Stimulated activated CD4-positive, alpha-beta T cell treated with anti-CD3 and anti-CD28 coated beads, Interleukin-15, amount 100 ng/mL, for 24 hours (primary cell): ENCODE results near the gene NR6A1.

ENCODE experiments used
- DNase-seq: peaks from one replicate; pipeline ENCODE4 v3.0.0-alpha.2; 2020

The NR6A1 gene

DNA sequence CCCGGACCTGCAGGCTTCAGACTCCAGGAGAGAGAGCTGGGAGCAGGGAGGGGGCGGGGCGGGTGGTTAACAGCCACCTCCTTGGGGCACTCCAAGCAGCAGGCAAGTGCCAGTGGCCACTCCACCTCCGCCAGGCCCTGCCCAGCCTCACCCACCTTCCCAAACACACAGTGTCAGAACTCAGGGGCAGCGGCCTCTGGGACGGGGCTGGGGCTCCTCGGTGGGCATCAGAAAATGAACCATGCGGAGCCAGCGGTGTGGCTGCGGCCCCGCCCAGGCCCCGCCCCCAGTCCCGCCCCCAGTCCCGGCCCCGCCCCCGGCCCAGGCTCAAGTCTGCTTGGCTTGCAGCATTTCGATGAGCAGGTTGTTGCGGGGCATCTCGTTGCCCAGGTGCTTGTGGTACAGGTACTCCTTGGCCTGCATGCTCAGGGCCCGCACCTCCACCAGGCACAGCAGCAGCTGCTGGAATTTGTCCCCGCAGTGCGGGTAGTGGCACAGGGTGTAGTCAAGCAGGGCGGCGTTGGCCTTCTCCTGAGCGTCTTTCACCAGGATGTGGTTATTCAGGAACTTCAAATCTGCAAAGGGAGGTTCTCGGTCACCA, 288.6 kb downstream of the NR6A1 start:
- DNase-seq, result no peak

- DNase-seq, result no peak
Observed at GRCh38 chr9:124481115-124481514, 290.0 kb downstream of the NR6A1 start.

DNA sequence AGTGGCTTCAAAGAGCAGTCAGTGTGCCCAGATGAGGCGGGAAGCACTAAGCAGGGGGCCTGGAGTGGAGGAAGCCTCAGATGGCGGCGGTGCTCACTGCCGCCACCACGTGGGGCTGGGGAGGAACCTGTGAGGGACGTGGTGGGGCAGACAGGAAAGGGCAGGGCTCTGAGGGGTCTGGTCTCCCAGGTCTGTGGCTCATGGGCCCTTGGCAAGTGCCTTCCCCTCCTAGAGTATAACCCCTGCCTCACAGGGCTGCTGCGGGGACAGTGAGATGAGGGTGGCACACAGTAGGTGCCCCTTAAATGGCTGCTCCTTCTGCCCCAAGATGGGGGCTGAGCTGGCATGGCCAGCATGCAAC, 290.5 kb downstream of the NR6A1 start:
- no peak for DNase-seq

GRCh38 chr9:124479947-124480620, 291.0 kb downstream of the NR6A1 start:
- no peak for DNase-seq

GRCh38 chr9:124479371-124479770, 291.7 kb downstream of the NR6A1 start:
- no peak for DNase-seq

- no peak for DNase-seq
Observed at GRCh38 chr9:124478354-124478753, 292.8 kb downstream of the NR6A1 start.

DNA sequence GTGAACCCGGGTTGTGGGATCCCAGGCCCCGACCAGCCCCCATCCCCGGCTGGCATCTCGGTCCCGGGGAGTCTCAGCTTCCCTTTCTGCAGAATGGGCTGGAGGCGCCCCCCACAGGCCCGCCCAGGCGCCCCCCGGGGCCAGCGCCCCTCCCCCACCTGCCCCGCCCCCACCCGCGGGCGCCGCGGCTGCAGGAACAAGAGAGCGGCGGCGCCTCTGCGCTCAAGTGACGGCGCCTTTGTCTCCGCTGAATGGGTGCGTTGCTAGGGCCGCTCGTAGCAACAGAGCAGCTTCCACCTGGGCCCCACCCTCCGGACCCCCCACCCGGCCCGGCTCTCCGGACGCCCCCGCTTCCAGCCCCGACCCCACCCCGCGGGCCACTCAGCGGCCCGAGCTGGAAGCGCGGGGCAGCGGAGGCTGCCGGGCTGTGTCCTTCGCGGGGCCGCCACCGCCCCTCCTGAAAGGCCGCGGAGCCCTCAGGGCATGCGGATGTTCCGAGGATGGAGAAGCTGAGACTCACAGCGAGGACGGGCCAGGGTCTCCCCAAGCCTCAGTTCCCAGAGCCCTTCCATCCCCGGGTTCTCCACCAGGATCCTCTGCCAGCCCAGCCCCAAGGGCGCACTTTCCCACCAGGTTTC, 293.3 kb downstream of the NR6A1 start:
- no peak for DNase-seq

DNA sequence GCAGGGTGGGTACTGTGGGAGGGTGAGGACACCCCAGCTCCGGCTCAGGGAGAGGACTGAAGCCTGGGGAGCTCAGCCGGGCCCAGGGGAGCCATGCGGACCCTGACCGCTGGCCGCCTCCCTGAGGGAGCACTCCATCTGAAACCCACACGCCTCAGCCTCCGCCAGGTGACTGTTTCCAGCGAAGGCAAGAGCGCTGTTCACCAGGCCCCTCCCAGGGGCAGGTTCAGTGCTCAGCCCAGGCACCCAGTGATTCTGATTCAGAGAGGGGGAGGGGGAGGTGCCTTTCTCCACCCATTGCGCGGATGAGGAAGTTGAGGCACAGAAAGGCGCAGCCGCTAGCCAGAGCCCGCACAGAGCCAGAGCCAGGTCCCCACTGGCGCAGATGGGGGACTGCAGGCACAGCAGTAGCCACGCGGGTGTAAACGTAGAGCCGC, 293.9 kb downstream of the NR6A1 start:
- DNase-seq, result no peak

DNA sequence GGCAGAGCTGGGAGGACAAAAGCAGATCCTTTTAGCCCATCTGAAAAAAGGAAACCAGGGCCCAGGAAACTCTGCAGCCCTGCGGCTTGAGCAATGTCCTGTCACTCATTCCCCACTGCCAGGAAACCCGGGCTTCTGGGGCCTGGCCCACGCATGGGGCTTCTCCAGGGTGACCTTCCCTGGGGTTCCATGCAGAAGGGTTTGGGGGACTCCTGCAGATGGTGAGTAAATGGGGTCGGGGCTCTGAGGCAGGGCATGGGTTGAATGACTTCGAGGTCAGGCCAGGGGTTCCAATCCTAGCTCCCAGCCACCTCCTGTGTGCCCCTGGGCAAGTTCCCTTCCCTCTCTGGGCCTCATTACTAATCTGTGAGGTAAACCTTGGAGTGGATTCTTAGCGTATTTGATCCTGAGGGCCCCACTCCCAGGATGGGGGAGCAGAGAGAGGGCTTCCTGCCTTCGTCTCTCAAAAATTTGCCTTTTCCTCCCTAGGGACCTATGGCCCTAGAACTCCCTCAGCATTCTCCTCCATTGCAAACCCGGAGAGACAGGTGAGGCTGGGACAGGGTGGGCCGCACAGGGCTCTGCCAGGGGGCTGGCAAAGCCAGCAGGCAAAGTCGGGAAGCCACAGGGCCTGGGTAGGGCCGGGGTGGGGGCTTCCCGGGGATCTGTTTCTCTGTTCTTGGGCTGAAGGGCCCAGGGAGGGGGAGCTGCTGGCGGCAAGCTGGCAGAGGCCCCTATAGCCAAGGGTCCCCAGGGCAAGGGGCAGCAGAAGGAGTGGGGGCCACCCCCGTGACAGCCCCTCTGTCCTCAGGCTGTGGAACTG, 295.0 kb downstream of the NR6A1 start:
- DNase-seq, result no peak

DNA sequence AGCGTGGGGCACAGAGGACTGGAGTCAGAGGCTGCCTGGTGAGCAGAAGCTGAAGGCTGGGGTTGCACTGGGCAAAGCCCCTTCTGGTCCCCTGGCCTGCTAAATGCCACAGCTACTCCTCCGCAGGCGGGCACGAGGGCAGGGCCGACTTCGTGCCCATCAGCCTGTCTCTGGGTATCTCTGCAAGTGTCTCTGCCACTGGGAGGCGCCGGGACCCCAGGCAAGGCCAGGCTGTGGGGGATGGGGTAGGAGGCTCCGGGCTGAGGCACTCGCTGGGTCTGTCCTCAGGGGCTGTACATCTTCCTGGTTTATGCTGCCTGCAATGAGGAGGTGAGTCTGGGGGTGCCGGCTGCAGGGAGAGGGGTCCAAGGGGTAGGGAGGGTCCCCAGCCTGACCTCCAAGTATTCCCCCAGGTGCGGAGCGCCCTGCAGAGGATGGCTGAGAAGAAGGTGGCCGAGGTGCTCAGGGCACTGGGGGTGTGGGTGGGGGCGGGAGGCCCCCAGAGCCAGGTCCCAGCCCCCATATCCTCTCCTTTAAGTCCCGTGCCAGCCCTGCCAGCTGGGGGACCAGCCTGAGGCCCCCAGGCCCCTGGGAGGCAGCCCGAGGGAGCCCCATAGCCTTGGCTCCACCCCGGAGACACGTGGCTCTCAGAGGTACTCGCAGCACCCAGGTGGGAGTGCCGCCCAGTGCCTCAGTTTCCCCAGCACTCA, 295.8 kb downstream of the NR6A1 start:
- no peak for DNase-seq

GRCh38 chr9:124474151-124474550, 297.0 kb downstream of the NR6A1 start:
- DNase-seq, result no peak

- DNase-seq, result no peak
Observed at GRCh38 chr9:124473310-124473709, 297.8 kb downstream of the NR6A1 start.

DNA sequence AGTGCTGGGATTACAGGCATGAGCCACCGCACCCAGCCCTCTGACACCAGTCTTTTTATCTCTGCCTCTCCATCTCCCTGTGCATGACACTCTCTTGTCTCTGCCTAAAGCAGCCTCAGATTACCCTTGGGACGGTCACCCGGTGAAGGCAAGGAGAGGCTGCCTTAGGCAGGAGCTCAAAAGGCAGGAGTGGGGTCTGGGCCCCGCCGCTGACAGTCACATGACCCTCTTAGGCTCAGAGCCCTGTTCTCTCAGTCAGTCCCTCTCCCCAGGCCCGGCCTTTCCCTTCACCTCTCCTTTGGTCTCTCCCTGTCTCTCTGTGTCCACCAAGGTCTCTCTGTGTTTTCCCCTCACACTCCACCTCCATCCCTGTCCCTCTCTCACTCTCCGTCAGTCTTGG, 298.3 kb downstream of the NR6A1 start:
- no peak for DNase-seq

DNA sequence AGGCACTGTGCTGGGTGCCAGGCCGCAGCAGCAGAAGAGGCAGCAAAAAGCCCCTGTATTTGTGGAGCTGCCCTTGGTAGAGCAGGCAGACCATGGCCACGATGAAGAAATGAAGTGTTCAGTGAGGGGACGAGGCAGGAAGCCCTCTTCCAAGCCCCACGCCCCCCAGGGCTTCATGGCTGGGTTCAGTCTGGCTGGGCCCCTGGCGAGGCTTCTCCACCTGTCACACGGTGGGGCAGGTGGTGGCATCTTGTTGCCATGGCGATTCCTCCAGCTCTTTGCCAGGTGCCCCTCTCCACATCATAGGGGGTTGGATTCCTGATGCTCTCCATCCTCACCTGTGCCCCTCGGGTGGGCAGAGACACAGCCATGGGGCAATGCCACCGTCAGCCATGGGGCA, 299.4 kb downstream of the NR6A1 start:
- DNase-seq, result no peak

GRCh38 chr9:124470726-124471125, 300.4 kb downstream of the NR6A1 start:
- no peak for DNase-seq

DNA sequence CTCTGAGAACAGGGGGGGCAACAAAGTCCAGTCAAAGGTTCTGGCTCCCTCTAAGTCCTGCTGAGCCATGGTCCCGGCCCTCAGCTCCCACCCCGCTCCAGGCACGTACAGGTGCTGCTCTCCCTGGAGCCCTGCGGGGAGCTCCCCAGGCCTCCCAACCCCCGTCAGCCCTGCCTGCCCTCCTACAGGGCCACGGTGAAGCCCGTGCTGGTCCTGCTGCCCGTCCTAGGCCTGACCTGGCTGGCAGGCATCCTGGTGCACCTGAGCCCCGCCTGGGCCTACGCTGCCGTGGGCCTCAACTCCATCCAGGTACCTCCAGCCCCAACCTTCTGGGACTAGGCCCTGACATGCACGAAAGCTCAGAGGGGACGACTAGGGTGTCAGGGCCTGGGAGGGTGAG, 300.8 kb downstream of the NR6A1 start:
- no peak for DNase-seq

GRCh38 chr9:124469011-124469832, 301.9 kb downstream of the NR6A1 start:
- DNase-seq, result no peak

GRCh38 chr9:124468061-124468740, 302.9 kb downstream of the NR6A1 start:
- no peak for DNase-seq

DNA sequence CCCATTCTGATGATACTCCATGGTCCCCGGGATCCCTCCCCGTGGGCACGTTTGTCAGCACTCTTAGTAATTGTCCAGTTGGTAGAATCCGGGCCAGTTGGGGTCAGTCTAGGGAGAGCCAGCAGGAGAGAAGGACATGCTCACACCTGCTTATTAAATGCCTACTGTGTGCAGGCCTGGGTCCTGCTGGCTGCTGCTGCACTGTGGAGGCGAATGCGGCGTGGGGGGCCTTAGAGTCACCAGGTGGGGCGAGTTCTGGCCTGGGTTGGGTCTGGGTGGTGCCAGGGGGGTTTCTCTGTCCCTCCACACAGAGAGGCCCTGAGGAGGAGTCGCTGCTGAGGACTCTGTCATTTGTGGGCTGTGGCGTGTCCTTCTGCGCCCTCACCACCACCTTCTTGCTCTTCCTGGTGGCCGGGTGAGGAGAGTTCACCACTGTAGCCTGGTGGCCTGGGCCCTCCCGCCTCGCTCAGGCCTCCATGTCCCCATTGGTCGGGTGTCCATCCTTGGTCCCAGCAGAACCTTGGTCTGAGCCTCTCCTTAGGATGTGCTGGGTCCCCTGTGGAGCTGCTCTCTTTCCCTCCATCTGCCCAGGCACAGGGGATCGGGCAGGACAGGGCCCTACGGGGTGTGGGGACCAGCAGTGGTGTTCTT, 303.6 kb downstream of the NR6A1 start:
- no peak for DNase-seq
